Stimulated activated CD8-positive, alpha-beta memory T cell treated with anti-CD3 and anti-CD28 coated beads, Interleukin-7, amount 100 ng/mL, for 48 hours (primary cell): ENCODE measurements around the gene HFM1.
"Not testable (repeated sequence)": the region's sequence is repeated elsewhere in the genome, so short reads cannot be mapped to it uniquely, and the experiment has no call there.

Experiments
- DNase-seq, 2 donors: peaks; one replicate each; pipeline ENCODE4 v3.0.0-alpha.2; 2020; ENCODE audit warnings: low read depth in 1 of 2; ENCODE audit errors: extremely low read depth in 1 of 2

HFM1 gene

GRCh38 chr1:91381844-91382243 is 22.8 kb downstream of the HFM1 start:
- DNase-seq, result no peak

DNA sequence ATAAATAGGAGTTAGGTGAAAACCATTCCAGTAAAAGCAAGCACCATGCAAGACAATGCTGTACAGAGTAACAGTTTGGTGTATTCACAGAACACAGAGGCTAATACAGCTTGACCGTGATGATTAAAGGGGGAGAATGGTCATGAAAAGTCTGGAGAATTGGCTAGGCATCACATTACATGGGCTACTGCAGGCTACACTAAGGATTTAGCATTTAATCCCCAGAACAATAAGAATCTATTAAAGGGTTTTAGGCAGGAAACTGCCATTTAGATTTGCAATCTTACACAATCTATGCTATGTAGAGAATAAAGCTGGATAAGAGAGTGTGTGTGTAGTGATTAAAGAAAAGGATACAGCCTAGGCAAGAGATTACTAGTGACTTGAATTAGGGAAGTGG is 30.6 kb downstream of the HFM1 start:
- no peak for DNase-seq

- DNase-seq, result not testable (repeated sequence)
Measured at GRCh38 chr1:91372230-91372629, 32.4 kb downstream of the HFM1 start.

DNA sequence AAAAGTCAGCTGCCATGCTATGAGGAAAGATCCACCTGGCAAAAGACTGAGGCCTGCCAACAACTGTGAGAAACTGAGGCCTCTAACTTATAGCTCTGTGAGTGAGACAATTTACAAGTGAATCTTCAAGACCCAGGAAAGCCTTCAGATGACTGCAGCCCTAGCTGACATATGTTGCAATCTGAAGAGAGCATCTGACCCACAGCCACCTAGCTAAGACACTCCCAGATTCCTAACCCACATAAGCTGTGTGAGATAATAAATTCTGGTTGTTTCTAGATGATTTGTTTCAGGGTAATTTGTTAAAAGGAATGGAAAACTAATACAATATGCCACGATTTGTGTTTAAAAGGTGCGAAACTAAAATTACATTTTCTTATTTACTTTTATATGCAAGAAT is 55.1 kb downstream of the HFM1 start:
- DNase-seq, result no peak

DNA sequence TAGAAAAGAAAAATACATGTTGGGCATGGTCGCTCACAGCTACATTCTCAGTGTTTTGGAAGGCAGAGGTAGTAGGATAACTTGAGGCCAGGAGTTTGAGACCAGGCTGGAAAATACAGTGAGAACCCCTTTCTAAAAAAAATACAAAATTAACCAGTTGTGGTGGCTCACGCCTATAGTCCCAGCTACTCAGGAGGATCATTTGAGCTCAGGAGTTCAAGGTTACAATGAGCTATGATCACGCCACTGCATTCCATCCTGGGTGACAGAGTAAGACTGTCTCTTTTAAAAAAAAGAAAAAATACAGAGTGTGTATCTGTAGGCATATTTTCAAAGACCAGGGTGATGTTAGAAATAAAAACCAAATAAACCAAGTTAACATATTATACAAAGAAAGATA is 57.8 kb downstream of the HFM1 start:
- DNase-seq, result no peak

GRCh38 chr1:91345395-91346005 is 59.1 kb downstream of the HFM1 start:
- no peak for DNase-seq

DNA sequence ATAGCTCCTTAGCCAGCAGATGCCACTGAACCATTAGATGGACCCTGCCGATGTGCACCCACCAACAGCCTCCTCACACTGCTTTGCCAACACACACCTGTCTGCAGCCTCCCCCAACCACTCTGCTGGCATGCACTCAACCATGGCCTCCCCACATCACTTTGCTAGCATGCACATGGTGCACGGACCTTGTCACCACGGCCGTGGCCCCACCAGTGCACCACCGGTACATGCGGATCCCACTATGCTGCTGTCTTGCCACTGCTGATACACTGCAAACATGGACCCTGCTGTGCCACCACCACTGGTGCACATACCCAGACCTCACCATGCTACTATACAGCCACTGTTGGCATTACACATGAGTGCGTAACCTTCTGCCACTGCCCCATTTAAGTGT is 66.1 kb downstream of the HFM1 start:
- no peak for DNase-seq

- no peak for DNase-seq
Measured at GRCh38 chr1:91335603-91336002, 69.0 kb downstream of the HFM1 start.

DNA sequence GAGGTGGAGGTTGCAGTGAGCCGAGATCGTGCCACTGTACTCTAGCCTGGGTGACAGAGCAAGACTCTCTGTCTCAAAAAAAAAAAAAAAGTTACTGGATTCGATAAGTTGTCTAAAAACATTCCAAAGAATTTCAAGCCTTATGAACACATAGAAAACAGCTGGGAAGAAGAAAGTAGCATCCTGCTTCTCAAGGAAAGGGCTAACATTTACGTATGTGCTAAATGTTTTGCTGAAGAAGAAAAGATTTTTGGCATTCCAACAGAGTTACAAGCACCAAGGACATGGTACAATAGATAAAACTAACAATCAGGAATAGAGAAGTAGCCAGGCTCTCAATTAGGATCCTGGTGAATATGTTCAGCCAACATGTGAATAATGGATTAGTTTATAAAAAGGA is 69.8 kb downstream of the HFM1 start:
- no peak for DNase-seq

DNA sequence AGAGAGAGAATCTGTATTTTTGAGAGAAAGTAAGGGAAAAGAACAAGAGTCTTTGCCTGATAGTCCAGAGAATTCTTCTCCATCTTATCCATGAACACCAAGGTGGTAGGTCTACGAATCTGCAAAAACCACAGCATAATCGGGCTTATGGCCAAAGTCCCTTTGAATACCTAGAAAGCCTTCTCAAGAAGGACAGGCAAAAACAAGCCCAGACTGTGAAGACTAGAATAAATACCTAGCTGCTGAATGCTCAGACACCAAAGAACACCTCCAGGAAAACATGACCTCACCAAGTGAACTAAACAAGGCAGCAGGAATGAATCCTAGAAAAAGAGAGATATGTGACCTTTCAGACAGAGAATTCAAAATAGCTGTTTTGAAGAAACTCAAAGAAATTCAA is 79.2 kb downstream of the HFM1 start:
- DNase-seq, result no peak

GRCh38 chr1:91314643-91315042 is 90.0 kb downstream of the HFM1 start:
- no peak for DNase-seq

DNA sequence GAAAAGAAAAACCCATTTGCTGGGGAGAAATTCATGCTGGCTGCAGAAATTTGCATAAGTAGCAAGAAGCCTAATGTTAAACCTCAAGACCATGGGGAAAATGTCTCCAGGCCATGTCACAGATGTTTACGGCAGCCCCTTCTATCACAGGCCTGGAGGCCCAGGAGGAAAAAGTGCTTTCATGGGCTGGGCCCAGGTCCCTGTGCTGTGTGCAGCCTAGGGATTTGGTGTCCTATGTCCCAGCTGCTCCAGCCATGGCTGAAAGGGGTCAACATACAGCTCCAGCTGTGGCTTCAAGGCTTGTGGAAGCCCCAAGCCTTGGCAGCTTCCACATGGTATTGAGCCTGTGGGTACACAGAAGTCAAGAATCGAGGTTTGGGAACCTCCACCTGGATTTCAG is 93.0 kb downstream of the HFM1 start:
- DNase-seq, result no peak

- no peak for DNase-seq
Measured at GRCh38 chr1:91308544-91308943, 96.1 kb downstream of the HFM1 start.

DNA sequence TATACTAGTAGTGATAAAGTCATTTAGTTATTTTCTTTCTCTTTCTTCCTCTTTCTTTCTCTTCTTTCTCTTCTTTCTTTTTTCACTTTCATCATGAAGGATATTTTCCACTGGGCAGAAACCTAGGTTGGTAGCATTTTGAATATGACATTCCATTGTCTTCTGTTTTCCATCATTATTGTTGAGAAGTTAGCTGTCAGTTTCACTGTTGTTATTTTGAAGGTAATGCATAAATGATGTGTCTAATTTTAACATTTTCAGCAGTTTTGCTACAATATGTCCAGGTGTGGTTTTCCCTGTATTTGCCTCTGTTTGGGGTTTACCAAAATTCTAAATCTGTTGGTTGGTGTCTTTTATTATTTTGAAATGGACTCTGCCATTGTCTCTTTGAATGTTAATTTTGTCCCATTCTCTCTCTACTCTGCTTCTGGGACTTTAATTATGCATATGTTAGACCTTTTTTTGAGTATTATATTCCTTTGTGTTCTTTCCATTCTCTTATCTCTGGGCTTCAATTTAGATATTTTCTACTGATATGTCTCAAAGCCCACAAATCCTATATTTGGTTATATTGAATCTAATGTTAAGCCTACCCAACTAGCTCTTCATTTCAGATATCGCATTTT is 96.7 kb downstream of the HFM1 start:
- no peak for DNase-seq

- DNase-seq, result no peak
Measured at GRCh38 chr1:91303165-91303564, 101.5 kb downstream of the HFM1 start.

- DNase-seq, result not testable (repeated sequence)
Measured at GRCh38 chr1:91288843-91289553, 115.6 kb downstream of the HFM1 start.

- not testable (repeated sequence) for DNase-seq
Measured at GRCh38 chr1:91286962-91287317, 117.7 kb downstream of the HFM1 start.

GRCh38 chr1:91286259-91286961 is 118.2 kb downstream of the HFM1 start:
- not testable (repeated sequence) for DNase-seq

- DNase-seq, result no peak
Measured at GRCh38 chr1:91283421-91283726, 121.3 kb downstream of the HFM1 start.

GRCh38 chr1:91282695-91283420 is 121.8 kb downstream of the HFM1 start:
- DNase-seq, result peak in 1 of 2 donors; percentile 15

DNA sequence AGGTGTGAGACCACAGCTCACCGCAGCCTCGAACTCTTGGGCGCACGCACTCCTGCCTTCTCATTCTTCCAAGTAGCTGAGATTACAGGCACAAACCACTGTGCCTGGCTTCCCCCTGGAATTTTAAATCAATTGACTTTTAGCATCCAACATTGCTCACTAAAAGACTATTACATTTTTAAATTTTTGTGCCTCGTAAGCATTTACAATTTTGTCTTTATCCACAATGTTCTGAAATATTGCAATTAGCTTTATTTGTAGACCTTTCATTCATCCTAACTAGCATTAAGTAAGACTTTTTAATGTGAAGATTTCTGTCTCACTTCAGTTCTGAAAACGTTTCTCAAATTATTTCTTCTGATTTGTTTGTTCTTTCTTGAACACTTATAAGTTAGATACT is 122.9 kb downstream of the HFM1 start:
- no peak for DNase-seq
